HG02642 (cell line): ENCODE data around the gene TRPM1.

Experiments
- ATAC-seq: cut with Tn5 transposase; IDR thresholded peaks from one replicate; pipeline ENCODE4 v1.9.1; 2021; ENCODE audit warnings: mild to moderate bottlenecking; ENCODE audit not compliant: unreplicated experiment, poor library complexity

TRPM1 gene

GRCh38 chr15:30990446-30991254 lies 110.9 kb downstream of the TRPM1 start:
- no peak for ATAC-seq

- ATAC-seq, result no peak
Observed at GRCh38 chr15:30990036-30990435, 111.5 kb downstream of the TRPM1 start.

- peak; percentile 26 for ATAC-seq
Observed at GRCh38 chr15:30985081-30985531, 116.4 kb downstream of the TRPM1 start.

- ATAC-seq, result peak; percentile 46
Observed at GRCh38 chr15:30984542-30984941, 117.0 kb downstream of the TRPM1 start.

- peak; percentile 12 for ATAC-seq
Observed at GRCh38 chr15:30984118-30984517, 117.4 kb downstream of the TRPM1 start.

GRCh38 chr15:30979457-30979856 lies 122.1 kb downstream of the TRPM1 start:
- no peak for ATAC-seq

- no peak for ATAC-seq
Observed at GRCh38 chr15:30978328-30978727, 123.2 kb downstream of the TRPM1 start.

- ATAC-seq, result no peak
Observed at GRCh38 chr15:30974112-30974511, 127.4 kb downstream of the TRPM1 start.

GRCh38 chr15:30973379-30973778 lies 128.1 kb downstream of the TRPM1 start:
- no peak for ATAC-seq

- no peak for ATAC-seq
Observed at GRCh38 chr15:30969724-30970123, 131.8 kb downstream of the TRPM1 start.

GRCh38 chr15:30963681-30964080 lies 137.8 kb downstream of the TRPM1 start:
- no peak for ATAC-seq

- ATAC-seq, result no peak
Observed at GRCh38 chr15:30962659-30963058, 138.9 kb downstream of the TRPM1 start.

GRCh38 chr15:30962079-30962478 lies 139.4 kb downstream of the TRPM1 start:
- ATAC-seq, result no peak

GRCh38 chr15:30958219-30958618 lies 143.3 kb downstream of the TRPM1 start:
- no peak for ATAC-seq

- ATAC-seq, result no peak
Observed at GRCh38 chr15:30956216-30957124, 145.1 kb downstream of the TRPM1 start.

GRCh38 chr15:30954674-30955073 lies 146.9 kb downstream of the TRPM1 start:
- no peak for ATAC-seq

GRCh38 chr15:30953731-30954378 lies 147.7 kb downstream of the TRPM1 start:
- no peak for ATAC-seq

GRCh38 chr15:30953183-30953582 lies 148.3 kb downstream of the TRPM1 start:
- no peak for ATAC-seq
